ENCODE results near the gene CEP68.

The CEP68 gene

DNA sequence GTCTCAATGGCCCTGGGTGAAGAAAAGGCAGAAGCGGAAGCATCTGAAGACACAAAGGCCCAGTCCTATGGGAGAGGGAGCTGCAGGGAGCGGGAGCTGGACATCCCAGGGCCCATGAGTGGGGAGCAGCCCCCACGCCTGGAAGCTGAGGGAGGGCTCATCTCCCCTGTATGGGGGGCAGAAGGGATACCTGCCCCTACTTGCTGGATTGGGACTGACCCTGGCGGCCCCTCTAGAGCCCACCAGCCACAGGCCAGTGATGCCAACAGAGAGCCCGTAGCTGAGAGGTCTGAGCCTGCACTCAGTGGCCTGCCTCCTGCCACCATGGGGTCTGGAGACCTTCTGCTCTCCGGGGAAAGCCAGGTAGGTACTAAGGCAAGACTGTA, 13.2 kb downstream of the CEP68 start:
- no peak for TF ChIP-seq CTCF (IDR thresholded peaks at IDR 0.05; ENCODE audit: low read depth, low read length, missing control alignments)
- H3K4me3 ChIP-seq (ENCODE audit: low read depth, low read length) = no peak overlapping the region

GRCh38 chr2:65070172-65070830, 14.1 kb downstream of the CEP68 start:
- no peak for TF ChIP-seq CTCF (IDR thresholded peaks at IDR 0.05; ENCODE audit: low read depth, low read length, missing control alignments)
- DNase-seq (ENCODE audit: low read depth) = no peak
- H3K4me3 ChIP-seq (ENCODE audit: low read depth, low read length) = no peak overlapping the region

More for the DNA sequence above, 13.2 kb downstream of the CEP68 start:
- no peak for DNase-seq (ENCODE audit: low read depth)

DNA sequence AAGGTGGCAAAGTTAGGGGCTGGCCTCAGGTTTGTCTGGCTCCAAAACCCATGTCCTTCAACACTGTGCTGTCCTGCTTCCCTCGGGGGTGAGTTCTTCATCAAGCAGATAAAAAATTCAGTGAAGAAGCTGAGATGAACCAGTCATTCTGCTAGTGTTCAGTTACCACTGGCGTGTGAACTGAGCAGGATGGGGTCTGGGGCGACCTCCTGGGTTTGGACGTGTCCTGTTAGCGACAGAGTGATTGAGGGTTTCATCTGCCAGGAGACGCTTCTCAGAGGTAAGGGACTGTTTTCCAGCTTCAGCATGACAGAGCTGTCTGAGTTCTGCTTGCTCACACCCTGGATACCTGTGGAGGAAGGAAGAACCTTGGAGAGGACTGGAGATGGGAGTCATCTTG, 14.6 kb downstream of the CEP68 start:
- DNase-seq (ENCODE audit: low read depth) = no peak
- no peak overlapping the region for H3K4me3 ChIP-seq (ENCODE audit: low read depth, low read length)
- no peak for TF ChIP-seq CTCF (IDR thresholded peaks at IDR 0.05; ENCODE audit: low read depth, low read length, missing control alignments)

GRCh38 chr2:65071499-65072180, 15.4 kb downstream of the CEP68 start:
- DNase-seq (ENCODE audit: low read depth) = no peak
- H3K4me3 ChIP-seq (ENCODE audit: low read depth, low read length) = no peak overlapping the region
- TF ChIP-seq CTCF (IDR thresholded peaks at IDR 0.05; ENCODE audit: low read depth, low read length, missing control alignments) = peak; percentile 35

- DNase-seq (ENCODE audit: low read depth) = no peak
- no peak for TF ChIP-seq CTCF (IDR thresholded peaks at IDR 0.05; ENCODE audit: low read depth, low read length, missing control alignments)
- H3K4me3 ChIP-seq (ENCODE audit: low read depth, low read length) = no peak overlapping the region
Observed at GRCh38 chr2:65072181-65072970, 16.2 kb downstream of the CEP68 start.

DNA sequence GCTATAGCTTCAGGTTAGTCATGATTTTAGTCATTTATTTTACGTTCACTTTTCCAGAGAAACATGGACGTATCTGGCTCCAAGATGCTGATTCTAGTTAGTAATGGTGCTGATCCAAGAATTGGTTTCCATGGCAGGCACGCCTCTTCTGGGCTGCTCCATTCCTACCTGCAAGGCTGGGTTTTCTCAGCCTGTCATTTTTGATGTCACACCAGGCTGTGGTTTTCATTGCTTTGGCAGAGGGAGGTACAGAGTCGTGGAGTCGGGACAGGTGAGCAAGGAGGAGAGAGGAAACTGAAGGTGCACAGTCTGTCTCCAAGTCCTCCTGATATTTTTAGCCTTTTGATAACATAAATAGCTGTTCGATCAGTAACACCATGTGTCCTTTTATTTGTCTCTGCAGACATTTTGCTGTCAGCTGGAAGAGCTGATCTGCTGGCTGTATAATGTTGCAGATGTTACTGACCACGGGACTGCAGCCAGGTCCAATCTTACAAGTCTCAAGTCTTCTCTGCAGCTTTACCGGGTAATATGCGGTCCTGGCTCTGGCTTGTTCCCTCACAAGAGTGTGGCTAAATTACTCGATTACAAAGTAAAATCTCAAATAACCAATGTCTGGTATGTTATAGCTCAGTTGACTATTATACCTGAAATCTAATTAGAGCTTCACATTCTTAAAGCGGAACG, 17.8 kb downstream of the CEP68 start:
- DNase-seq (ENCODE audit: low read depth) = no peak
- TF ChIP-seq CTCF (IDR thresholded peaks at IDR 0.05; ENCODE audit: low read depth, low read length, missing control alignments) = no peak
- H3K4me3 ChIP-seq (ENCODE audit: low read depth, low read length) = no peak overlapping the region
